H4 (cell line): ENCODE measurements around the gene PDK1. TPM values are rescaled to one million over a fixed set of nuclear protein-coding genes. Genes with fewer than 3 reads are reported as not detected.
A peak's percentile ranks its signal among the peaks of the same experiment; 100 is the strongest.
"Not testable (repeated sequence)": the region's sequence is repeated elsewhere in the genome, so short reads cannot be mapped to it uniquely, and the experiment has no call there.

Source experiments
- DNase-seq: peaks from one replicate; pipeline ENCODE4 v3.0.0-alpha.2; 2015; ENCODE audit warnings: low spot score
- total RNA-seq: library from RNA; depleted of rRNA; stranded (reverse); fragments of >200 nt; shearing (Covaris generic); gene quantifications from 2 replicates; pipeline ENCODE4 v1.2.3, GENCODE V29; 2014

PDK1 gene
- total RNA-seq, 1 experiment from 2014 or later, result 9.1 TPM

GRCh38 chr2:172552547-172553291 lies 3.2 kb upstream of the PDK1 start:
- DNase-seq, result peak; percentile 73

- no peak for DNase-seq
These were observed 1.3 kb upstream of the PDK1 start for GRCh38 chr2:172554352-172555271.

GRCh38 chr2:172555272-172555521 lies 693 bp upstream of the PDK1 start:
- no peak for DNase-seq

- peak; percentile 47 for DNase-seq
These were observed 569 bp downstream of the PDK1 start for GRCh38 chr2:172556284-172557033.

- DNase-seq, result no peak
These were observed 2.5 kb downstream of the PDK1 start for GRCh38 chr2:172558372-172558771.

- no peak for DNase-seq
These were observed 4.8 kb downstream of the PDK1 start for GRCh38 chr2:172560721-172561120.

GRCh38 chr2:172561270-172561669 lies 5.4 kb downstream of the PDK1 start:
- DNase-seq, result no peak

- DNase-seq, result no peak
These were observed 6.4 kb downstream of the PDK1 start for GRCh38 chr2:172562298-172562697.

- DNase-seq, result no peak
These were observed 8.5 kb downstream of the PDK1 start for GRCh38 chr2:172564376-172564775.

- no peak for DNase-seq
These were observed 15.4 kb downstream of the PDK1 start for GRCh38 chr2:172571245-172571644.

GRCh38 chr2:172572981-172573380 lies 17.1 kb downstream of the PDK1 start:
- no peak for DNase-seq

GRCh38 chr2:172574965-172575364 lies 19.1 kb downstream of the PDK1 start:
- no peak for DNase-seq

GRCh38 chr2:172578054-172578453 lies 22.2 kb downstream of the PDK1 start:
- no peak for DNase-seq

- no peak for DNase-seq
These were observed 23.1 kb downstream of the PDK1 start for GRCh38 chr2:172578860-172579512.

GRCh38 chr2:172580544-172580943 lies 24.7 kb downstream of the PDK1 start:
- DNase-seq, result no peak

GRCh38 chr2:172582656-172583055 lies 26.8 kb downstream of the PDK1 start:
- no peak for DNase-seq

- DNase-seq, result no peak
These were observed 30.5 kb downstream of the PDK1 start for GRCh38 chr2:172586245-172586891.

GRCh38 chr2:172587231-172587630 lies 31.3 kb downstream of the PDK1 start:
- not testable (repeated sequence) for DNase-seq

GRCh38 chr2:172588931-172589330 lies 33.0 kb downstream of the PDK1 start:
- DNase-seq, result no peak

GRCh38 chr2:172591386-172591785 lies 35.5 kb downstream of the PDK1 start:
- DNase-seq, result not testable (repeated sequence)

GRCh38 chr2:172592190-172592589 lies 36.3 kb downstream of the PDK1 start:
- DNase-seq, result not testable (repeated sequence)
